GM21447 (cell line): ENCODE measurements around the gene PDZK1.
"Not testable (repeated sequence)": the region's sequence is repeated elsewhere in the genome, so short reads cannot be mapped to it uniquely, and the experiment has no call there.

Experiments
- ATAC-seq: cut with Tn5 transposase; IDR thresholded peaks from one replicate; pipeline ENCODE4 v1.9.1; 2021; ENCODE audit not compliant: unreplicated experiment

Gene PDZK1

DNA sequence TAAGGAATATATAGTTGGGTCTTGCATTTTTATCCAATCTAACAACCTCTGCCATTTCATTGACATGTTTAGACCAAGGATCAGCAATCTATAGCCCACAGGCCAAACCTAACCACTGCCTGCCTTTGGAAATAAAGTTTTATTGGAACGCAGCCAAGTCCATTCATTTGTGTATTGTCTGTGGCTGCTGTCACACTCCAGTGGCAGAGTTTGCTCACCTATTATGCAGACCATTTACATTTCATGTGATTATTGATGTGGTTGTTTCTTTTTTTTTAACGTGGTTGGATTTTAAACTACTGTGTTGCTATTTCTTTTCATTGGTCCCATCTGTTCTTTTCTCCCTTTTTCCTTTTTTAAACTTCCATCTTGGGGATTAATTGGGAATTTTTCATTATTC is 44.7 kb downstream of the PDZK1 start:
- ATAC-seq = not testable (repeated sequence)

DNA sequence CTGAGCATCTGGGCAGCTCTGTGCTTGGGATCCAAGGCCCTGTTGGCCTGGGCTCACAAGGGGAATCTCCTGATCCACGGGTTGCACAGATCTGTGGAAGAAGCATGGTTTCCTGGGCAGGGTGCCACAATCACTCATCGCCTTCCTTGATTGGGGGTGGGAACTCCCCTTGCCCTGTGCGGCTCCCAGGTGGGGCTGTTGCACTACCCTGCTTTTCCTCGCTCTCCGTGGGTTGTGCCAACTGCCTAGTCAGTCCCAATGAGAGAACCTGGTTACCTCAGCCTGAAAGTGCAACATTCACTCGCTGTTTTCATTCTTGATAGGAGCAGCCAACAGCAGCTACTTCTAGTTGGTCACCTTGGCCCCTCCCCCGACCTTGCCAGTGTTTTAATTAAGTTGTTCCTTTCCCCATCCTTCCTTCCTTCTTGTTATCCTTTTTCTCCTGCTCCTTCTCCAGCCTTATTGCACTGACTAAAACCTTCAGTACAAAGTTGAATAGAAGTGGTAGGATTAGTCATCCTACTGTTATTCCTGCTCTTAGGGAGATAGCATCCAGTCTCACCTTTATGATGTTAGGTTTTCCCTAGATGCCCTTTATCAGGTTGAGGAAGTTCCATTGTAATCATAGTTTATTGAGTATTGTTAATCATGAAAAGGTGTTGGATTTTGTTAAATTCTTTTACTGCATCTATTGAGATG is 50.8 kb downstream of the PDZK1 start:
- not testable (repeated sequence) for ATAC-seq

DNA sequence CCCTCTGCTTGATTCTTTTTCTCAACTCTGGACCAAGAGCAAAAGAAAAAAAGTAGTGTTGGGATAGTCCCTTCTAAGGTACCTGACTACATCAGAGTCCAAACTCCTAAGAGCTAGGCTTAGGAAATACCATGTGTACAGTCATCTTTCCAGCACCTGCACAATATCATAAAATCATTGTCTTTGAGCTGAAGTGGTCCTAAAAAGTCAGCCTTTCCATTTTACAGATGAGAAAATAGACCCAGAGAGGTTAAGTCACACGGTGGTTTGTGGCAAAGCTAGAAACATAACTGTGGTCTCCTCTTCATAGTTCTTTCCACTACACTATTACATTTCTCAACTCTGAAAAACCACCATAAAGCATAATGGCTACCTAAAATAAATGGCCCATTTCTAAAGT is 63.2 kb downstream of the PDZK1 start:
- not testable (repeated sequence) for ATAC-seq

DNA sequence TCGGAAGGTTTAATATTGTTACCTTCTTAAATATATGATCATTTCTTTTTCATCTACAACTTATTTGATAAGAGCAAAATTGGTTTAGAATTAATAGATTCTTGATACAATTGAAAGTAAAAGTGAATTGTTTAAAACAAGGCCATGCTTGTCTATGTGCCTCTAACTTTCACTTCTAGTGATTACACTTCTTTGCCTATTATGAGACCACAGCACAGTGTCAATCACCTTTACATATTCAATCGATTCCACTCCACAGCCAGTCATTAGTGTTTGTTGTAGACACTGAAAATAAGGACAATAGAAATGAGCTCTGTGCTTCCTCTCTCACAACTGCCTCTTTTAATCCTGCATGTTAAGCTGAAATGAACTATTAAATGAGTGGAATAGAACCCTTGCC is 65.3 kb downstream of the PDZK1 start:
- not testable (repeated sequence) for ATAC-seq

DNA sequence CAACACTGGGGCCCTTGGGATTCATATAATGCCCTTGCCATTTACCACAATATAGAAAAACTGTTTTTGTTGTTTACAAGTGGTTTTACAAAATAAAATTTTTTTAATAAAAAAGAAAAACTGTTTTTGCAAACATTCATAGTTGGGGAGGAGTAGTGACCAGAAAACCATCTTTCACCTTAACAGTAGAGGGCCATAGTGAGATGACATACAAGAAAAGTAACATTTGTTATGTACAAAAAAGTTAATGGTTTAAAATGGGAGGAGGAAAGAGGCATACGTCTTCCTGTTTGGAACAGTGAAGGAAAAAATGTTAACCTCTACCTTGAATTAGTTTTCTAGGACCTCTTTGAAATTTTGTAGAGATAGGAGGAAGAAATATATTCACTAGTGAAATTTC is 70.9 kb downstream of the PDZK1 start:
- not testable (repeated sequence) for ATAC-seq

DNA sequence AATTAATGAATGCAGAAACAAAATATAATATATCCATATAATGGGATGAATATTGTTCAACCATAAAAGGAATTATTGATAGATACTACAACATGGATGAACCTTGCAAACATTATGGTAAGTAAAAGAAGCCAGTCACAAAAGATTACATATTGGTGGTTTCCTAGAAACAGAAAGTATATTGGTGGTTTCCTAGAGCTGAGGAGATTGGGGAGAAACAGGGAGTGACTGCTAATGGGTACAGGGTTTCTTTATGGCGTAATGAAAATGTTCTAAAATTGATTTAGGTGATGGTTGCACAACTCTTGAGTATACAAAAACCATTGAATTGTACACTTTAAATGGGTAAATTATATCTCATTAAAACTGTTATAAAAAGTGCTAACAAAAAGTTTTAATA is 85.0 kb downstream of the PDZK1 start:
- ATAC-seq = not testable (repeated sequence)
